Measurements from ENCODE around the gene PCSK5. TPM values are rescaled to one million over a fixed set of nuclear protein-coding genes. Genes with fewer than 3 reads are reported as not detected.

The PCSK5 gene
- total RNA-seq, 1 experiment from 2014 or later, result 7.5 TPM

DNA sequence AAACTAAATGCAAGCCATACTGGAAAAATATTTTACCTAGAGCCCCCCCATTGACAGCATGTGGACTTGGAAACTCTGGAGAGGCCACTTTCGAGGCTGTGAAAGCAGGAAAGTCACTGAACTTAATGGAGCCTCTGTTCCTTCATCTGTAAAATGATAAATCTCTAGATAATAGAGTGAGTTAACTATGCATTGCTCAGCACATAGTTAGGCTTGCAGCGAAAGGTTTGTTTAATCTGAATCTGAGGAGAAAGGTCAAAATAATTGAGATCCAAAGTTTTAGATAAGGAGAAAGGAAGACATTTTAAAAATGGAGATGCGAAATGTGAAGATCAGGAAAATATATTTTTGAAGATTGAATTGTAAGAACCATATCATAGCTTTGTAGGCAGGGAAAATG is 4.6 kb downstream of the PCSK5 start:
- 100% methylated on average over 1 of the region's 3 CpGs for WGBS (ENCODE audit: extremely low coverage, insufficient read length, low lambda C conversion rate)
- peaks cover 35 to 38% of the 10 kb centered on the region in 2 experiments for H3K4me1 Mint-ChIP-seq
- no peak overlapping the region for H2AFZ ChIP-seq (ENCODE audit: low read length)
- H4K5ac ChIP-seq (ENCODE audit: insufficient read length, low read depth, low read length), result no peak overlapping the region
- H3K9ac ChIP-seq (ENCODE audit: extremely low read depth, insufficient read length, low read length), result no peak overlapping the region
- no peak overlapping the region for H2BK12ac ChIP-seq (ENCODE audit: insufficient read length, low read depth, low read length)
- no peaks in the 10 kb centered on the region for H4K20me1 ChIP-seq (ENCODE audit: control insufficient read depth, insufficient read depth, insufficient read length)
- no peak overlapping the region for H3K27ac Mint-ChIP-seq
- H3K79me2 ChIP-seq (ENCODE audit: insufficient read depth, low read length), result peaks cover 17% of the 10 kb centered on the region; the same call in 1 of the 2 replicates
- H3K27ac ChIP-seq (ENCODE audit: insufficient read length, low read depth, low read length), result no peak overlapping the region
- no peak overlapping the region for H2BK15ac ChIP-seq (ENCODE audit: low read depth, low read length)
- peaks cover 13% of the 10 kb centered on the region; the same call in 1 of the 2 replicates for H3K4me1 ChIP-seq (ENCODE audit: insufficient read depth, low read length)
- no peak overlapping the region for H3T11ph ChIP-seq (ENCODE audit: low read length)
- peaks cover 5% of the 10 kb centered on the region for H3K79me1 ChIP-seq (ENCODE audit: insufficient read depth, low read depth, low read length, poor library complexity, severe bottlenecking)
- H3K4me3 Mint-ChIP-seq, result no peak overlapping the region
- H2BK120ac ChIP-seq (ENCODE audit: low read depth, low read length, poor library complexity, severe bottlenecking), result no peak overlapping the region
- H3K56ac ChIP-seq (ENCODE audit: insufficient read length, low read depth, low read length), result no peak overlapping the region
- no peak overlapping the region for H3K4me2 ChIP-seq (ENCODE audit: insufficient read depth, insufficient read length, low read length)
- H3K9me3 Mint-ChIP-seq, result no peaks in the 10 kb centered on the region
- no peak overlapping the region for H3K14ac ChIP-seq (ENCODE audit: insufficient read depth, low read length)
- no peak overlapping the region for H2AK5ac ChIP-seq (ENCODE audit: insufficient read length, low read length)
- H3K27me3 ChIP-seq (ENCODE audit: insufficient read depth, low read length), result no peaks in the 10 kb centered on the region
- peaks cover 19% of the 10 kb centered on the region for H3K23me2 ChIP-seq (ENCODE audit: insufficient read length, low read depth, low read length, poor library complexity, severe bottlenecking)
- DNase-seq, result no peak
- H4K91ac ChIP-seq (ENCODE audit: insufficient read length, low read depth, low read length), result no peak overlapping the region
- no peak overlapping the region for H2BK5ac ChIP-seq (ENCODE audit: insufficient read length, low read length)
- H3K9me3 ChIP-seq (ENCODE audit: control insufficient read depth, low read depth, low read length), result no peaks in the 10 kb centered on the region
- TF ChIP-seq, protein P1, sequence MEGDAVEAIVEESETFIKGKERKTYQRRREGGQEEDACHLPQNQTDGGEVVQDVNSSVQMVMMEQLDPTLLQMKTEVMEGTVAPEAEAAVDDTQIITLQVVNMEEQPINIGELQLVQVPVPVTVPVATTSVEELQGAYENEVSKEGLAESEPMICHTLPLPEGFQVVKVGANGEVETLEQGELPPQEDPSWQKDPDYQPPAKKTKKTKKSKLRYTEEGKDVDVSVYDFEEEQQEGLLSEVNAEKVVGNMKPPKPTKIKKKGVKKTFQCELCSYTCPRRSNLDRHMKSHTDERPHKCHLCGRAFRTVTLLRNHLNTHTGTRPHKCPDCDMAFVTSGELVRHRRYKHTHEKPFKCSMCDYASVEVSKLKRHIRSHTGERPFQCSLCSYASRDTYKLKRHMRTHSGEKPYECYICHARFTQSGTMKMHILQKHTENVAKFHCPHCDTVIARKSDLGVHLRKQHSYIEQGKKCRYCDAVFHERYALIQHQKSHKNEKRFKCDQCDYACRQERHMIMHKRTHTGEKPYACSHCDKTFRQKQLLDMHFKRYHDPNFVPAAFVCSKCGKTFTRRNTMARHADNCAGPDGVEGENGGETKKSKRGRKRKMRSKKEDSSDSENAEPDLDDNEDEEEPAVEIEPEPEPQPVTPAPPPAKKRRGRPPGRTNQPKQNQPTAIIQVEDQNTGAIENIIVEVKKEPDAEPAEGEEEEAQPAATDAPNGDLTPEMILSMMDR (conservative IDR thresholded peaks at IDR 0.05), result no peak
- peaks cover 29% of the 10 kb centered on the region for H3K27me3 Mint-ChIP-seq (ENCODE audit: low read depth)
- H3K18ac ChIP-seq (ENCODE audit: insufficient read length, low read depth, low read length), result no peak overlapping the region
- H3K36me3 Mint-ChIP-seq (ENCODE audit: insufficient read depth in 1 of 3, low read depth in 3 of 3), result peaks cover 0 to 2% (median 0%) of the 10 kb centered on the region in 3 experiments; a peak in 1 of 7 replicates
- H3K23ac ChIP-seq (ENCODE audit: insufficient read length, low read depth, low read length), result no peak overlapping the region
- H3K4ac ChIP-seq (ENCODE audit: low read depth, low read length), result no peak overlapping the region
- H2BK20ac ChIP-seq (ENCODE audit: low read depth, low read length, poor library complexity, severe bottlenecking), result no peak overlapping the region
- H4K8ac ChIP-seq (replicated peaks; ENCODE audit: insufficient read length, low read depth, low read length), result no peak overlapping the region

All from H9 (cell line).